RPMI7951 (cell line): ENCODE measurements around the gene GPRASP2. TPM values are rescaled to one million over a fixed set of nuclear protein-coding genes. Genes with fewer than 3 reads are reported as not detected.

Experiments used
- DNase-seq: peaks from one replicate; pipeline ENCODE4 v3.0.0-alpha.2; 2012; ENCODE audit warnings: low read depth
- total RNA-seq: library from RNA; depleted of rRNA; stranded (reverse); fragments of >200 nt; shearing (Covaris generic); gene quantifications from 2 replicates; pipeline ENCODE4 v1.2.3, GENCODE V29; 2014; rRNA removed

Gene GPRASP2
- total RNA-seq, 1 experiment from 2014 or later: 6.2 TPM

DNA sequence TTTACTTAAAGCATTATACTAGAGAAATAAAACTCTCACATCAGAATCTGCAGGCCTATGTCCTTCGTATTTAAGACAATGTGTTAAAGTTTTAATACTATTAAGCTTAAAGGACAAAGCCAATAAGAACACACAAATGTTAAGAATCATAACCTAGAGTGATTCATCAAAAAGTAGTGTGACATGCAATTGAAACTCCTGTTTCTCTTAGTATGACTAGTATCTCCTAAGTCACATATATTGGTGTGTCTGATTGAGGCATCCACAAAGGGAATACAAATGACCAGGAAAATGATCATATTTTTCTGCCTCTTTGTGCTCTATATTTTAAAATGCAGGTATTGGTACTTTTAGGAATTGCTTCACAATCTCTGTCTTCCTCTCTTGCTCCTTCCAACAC, 32.1 kb downstream of the GPRASP2 start:
- DNase-seq: no peak

GRCh38 chrX:102745513-102745856, 33.2 kb downstream of the GPRASP2 start:
- no peak for DNase-seq

GRCh38 chrX:102745857-102746584, 33.8 kb downstream of the GPRASP2 start:
- peak; percentile 16 for DNase-seq

- peak; percentile 82 for DNase-seq
These were observed 53.0 kb downstream of the GPRASP2 start for GRCh38 chrX:102765217-102765616.

- peak; percentile 63 for DNase-seq
These were observed 53.6 kb downstream of the GPRASP2 start for GRCh38 chrX:102765809-102766208.

GRCh38 chrX:102767287-102767686, 55.0 kb downstream of the GPRASP2 start:
- DNase-seq: no peak

Other genes starting within 250 kb of the GPRASP2 start
- not detected in 2 replicates for gene TCP11X2, start 240.6 kb upstream of the GPRASP2 start, total RNA-seq
- gene TMSB15A, start 195.7 kb upstream of the GPRASP2 start, total RNA-seq: 27.1 and 39.8 TPM in 2 replicates
- 9.1 and 12.1 TPM in 2 replicates for gene ARMCX5, start 112.9 kb upstream of the GPRASP2 start, total RNA-seq
- gene GPRASP1, start 61.0 kb upstream of the GPRASP2 start, total RNA-seq: 0.20 and 0.36 TPM in 2 replicates
- gene GPRASP3, start 8.3 kb downstream of the GPRASP2 start, total RNA-seq: 1.2 and 1.3 TPM in 2 replicates
- 0.49 TPM in 1 of 2 replicates, not detected in the other for gene RAB40AL, start 224.8 kb downstream of the GPRASP2 start, total RNA-seq